ENCODE data around the gene PLA2R1.

Gene PLA2R1

GRCh38 chr2:160062292-160063005, at the start of gene PLA2R1:
PLA2R1 (minus strand) TSS chr2:160062615; CDS start chr2:160062403, 212 bp downstream.
- DNase-seq = peak; percentile 9

DNA sequence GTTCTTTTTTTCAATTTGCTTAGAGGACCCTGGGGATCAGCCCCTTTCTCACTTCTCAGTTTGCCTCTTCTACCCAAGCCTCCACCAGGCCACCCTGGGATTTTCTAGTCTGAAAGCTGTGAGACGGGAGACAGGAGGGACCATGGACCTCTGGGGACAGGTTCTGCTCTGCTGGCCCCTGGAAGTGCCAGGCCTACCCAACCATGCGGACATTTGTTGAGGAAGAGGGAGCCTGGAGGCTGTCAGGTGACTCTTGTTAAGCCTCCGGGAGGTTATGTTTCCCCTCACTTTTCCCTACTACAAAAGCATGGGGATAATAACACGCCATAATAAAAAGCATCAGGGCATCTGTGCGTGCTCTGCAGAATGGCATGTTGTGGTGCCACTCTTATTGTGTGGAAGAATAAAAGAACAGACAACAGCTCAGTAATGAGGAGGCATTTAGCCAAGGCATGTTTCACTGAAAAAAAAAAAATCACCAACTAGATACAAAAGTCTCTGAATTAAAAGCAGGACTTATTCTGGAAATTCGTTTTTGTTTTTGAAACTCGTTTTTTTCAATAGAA, 48.3 kb upstream of the PLA2R1 start:
- DNase-seq = no peak

GRCh38 chr2:160109939-160110673, 47.7 kb upstream of the PLA2R1 start:
- peak; percentile 89 for DNase-seq

DNA sequence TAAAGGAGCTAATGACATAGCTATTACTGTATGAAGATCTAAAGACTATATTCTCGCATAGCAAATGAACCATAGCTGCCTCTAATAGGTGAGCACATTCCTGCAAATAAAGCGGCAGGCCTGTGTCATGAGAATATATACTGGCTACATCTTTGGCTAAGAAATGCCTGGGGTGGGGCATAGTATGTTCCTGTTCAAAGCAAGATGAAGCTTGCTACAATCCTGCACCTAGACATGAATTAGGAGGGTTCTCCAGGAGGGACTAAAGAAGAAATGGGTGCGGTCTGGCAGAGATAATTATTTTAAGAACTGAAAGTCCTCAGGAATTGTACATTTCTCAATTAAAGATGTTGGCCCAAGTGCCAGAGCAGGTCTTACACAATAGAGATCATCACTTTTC, 46.8 kb upstream of the PLA2R1 start:
- DNase-seq = no peak

- DNase-seq = no peak
Observed at GRCh38 chr2:160108646-160109045, 46.2 kb upstream of the PLA2R1 start.

DNA sequence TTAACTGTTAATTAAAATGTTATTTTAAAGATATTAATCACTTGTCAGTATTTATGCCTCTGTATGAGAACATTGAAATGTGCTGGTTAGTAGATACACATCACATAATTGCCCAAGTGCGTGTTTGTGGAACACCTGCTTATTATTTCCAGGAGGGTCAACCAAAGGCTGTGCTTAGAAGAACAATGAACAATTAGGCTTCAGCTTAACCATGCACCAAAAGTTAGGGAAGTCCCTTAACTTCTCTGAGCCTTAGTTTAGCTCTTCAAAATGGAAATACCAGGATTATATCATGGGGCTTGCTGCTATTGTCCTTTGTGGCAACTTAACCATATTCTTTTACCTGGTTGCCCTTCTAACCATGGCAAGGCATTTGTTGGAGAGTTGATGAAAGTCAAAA, 43.0 kb upstream of the PLA2R1 start:
- DNase-seq = no peak

- no peak for DNase-seq
Observed at GRCh38 chr2:160104115-160104514, 41.7 kb upstream of the PLA2R1 start.

GRCh38 chr2:160097326-160097725, 34.9 kb upstream of the PLA2R1 start:
- DNase-seq = no peak

DNA sequence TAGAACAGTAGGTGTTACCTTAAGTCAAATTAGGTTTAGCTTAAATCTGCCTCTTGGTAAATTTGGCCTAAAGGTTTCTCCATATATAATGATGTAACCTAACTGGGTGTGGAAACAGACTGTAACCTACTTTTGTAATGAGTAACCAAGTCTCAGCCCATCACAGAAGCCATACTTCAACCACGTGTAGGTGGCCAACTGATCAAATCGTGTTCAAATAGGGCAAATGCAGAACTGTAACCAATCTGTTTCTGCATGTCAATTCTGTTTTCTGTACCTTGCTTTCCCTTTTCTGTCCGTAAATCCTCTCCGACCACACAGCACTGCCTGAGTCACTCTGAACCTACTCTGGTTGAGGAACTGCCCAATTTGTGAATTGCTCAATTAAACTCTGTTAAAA, 34.0 kb upstream of the PLA2R1 start:
- DNase-seq = no peak

DNA sequence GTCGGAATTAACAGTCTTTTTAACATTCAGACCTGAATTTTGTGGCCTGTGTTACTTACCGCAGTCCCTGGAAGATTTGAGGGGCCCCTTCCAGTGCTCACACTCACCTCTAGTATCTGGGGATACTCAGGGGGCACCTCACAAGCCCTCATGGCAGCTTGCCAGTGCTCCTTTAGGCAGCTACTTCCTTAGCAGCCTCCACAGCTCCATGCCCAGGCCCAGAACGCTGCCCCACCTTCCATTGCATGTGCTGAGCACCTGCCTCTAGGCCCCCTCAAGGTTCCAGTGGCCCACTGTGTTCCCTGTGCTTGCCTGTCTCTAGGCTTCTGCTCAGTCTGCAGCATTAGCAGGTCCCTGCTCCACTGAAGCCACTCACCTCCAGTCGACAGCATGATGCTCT, 30.0 kb upstream of the PLA2R1 start:
- no peak for DNase-seq

DNA sequence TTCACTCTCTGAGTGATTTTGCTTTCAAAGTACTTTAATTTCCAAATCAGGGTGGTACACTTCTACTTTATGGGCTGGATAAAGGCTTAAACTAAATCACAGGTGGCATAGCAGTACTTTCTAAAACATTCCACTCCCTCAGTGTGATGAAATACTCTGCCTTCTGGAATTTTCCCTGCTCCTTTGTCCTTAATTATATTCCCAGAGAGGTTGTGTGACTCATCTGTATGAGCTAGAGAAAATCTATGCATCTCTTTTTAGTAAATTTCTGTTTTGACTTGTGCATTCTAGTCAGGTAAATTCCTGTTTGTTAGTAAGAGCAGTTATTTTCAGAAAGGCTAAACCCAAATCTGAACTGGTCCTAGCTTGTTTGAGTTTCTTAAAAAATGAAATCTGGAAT, 29.0 kb upstream of the PLA2R1 start:
- DNase-seq = no peak

- peak; percentile 69 for DNase-seq
Observed at GRCh38 chr2:160087854-160088745, 25.7 kb upstream of the PLA2R1 start.

DNA sequence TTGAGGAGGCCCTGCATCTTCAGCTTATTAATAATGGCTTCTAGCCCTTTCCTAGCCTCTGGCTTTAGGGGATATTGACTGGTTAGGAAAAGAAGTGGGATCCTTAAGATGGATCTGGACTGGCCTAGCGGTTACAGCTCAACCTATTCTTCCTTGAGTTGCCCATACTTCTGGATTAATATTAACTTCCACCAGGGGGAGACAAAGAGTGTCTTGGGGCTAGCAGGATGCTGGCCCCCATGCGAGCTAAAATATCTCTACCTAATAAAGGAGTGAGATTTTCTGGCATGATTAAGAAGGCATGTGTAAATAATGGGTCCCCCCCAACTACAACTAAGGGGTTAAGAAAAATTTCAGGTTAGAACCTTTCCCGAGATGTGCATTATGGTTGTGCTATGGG, 23.2 kb upstream of the PLA2R1 start:
- DNase-seq = peak; percentile 44

GRCh38 chr2:160077912-160078810, 15.7 kb upstream of the PLA2R1 start:
- no peak for DNase-seq

DNA sequence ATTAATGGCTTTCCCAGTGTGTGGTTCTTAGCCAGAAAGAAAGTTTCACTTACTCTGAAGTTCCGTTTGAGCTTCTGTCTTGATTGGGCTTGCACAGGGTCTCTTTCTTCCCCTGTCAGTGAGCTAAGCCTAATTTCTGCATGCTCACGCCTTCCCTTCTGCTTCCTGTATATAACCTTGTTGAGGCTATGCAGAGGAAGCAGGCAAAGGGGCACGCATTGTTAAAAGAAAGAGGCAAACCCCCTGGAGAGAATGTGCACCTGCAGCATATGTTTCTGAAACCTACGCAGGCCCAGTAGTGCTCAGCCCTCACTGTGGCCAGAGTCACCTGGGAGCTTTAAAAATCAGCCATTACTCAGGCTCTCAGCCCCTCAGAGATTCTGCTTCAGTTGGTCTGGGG, 14.5 kb upstream of the PLA2R1 start:
- peak; percentile 36 for DNase-seq

DNA sequence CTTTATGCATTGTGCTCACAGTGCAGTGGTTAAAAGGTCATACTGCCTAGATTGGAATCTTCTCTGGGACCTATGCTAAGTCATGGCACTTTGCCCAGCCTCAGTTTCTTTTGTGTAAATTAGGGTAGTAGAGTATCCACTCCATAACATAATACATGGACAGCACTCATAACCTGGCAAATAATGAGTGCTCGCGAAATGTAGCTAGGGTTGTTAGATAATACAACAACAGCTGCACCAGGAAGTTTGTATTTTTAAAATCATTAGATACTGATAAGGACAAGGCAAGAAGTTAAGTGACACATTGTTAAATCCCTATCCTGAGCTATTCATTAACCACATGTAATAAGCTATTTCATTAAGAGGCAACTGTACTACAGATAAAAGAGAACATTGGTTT, 13.8 kb upstream of the PLA2R1 start:
- no peak for DNase-seq

DNA sequence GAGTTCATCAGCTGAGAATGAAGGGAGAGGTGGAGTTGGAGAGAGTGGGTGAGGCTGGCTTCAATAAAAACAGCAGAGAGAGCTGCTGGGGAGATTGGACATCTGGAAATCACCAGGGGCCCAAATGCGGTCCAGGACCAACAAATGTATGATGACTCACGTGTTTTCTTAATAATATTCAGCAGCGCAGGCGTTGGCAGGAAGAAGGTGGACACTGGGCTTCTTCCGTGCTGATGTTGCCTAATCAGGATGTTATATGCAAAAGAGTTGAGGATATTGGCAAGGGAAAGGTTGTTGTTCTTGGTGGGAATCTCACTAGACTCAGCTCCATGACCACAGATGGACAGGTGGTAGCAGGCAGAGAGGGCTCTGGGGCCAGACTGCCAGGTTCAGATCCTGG, 12.8 kb upstream of the PLA2R1 start:
- DNase-seq = no peak

- no peak for DNase-seq
Observed at GRCh38 chr2:160073284-160073888, 11.0 kb upstream of the PLA2R1 start.

- DNase-seq = no peak
Observed at GRCh38 chr2:160068906-160069305, 6.5 kb upstream of the PLA2R1 start.

GRCh38 chr2:160064916-160065315, 2.5 kb upstream of the PLA2R1 start:
- DNase-seq = no peak

GRCh38 chr2:160063879-160064612, 1.6 kb upstream of the PLA2R1 start:
- DNase-seq = no peak

Data from hematopoietic multipotent progenitor cell treated with erythropoietin and hydrocortisone succinate and interleukin-3 and kit ligand, for 6 days (in vitro differentiated cells).